Measurements from ENCODE around the gene THBS1. TPM values are rescaled to one million over a fixed set of nuclear protein-coding genes. Genes with fewer than 3 reads are reported as not detected.

The THBS1 gene
- total RNA-seq, 1 experiment from 2014 or later: not detected

DNA sequence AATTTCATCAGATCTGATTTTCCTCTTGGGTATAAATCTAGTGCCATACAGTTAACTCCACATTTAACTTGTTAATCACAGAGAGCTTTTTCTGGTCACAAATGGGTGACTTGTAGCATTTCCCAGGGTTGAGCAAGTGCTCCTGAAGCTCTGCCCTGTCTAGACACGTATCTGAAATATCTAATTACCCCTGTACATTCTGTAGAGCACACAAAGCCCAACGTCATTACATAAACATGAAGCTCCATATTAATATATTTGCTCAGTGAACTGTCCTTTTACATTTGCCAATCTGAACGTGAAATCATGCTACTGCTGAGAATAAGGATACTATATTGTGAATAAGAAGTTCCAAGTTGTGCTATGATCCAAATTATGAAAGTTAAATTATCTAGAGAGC is 49.0 kb downstream of the THBS1 start:
- H3K36me3 ChIP-seq (ENCODE audit: insufficient read depth, low read length): no peaks in the 10 kb centered on the region
- no peaks in the 10 kb centered on the region for H3K9me3 ChIP-seq (ENCODE audit: low read length)
- no peaks in the 10 kb centered on the region for H4K20me1 ChIP-seq (ENCODE audit: insufficient read depth, low read depth, low read length)
- no peak overlapping the region for H3K4me2 ChIP-seq (ENCODE audit: low read depth, low read length, poor library complexity, severe bottlenecking)
- H3K4me1 ChIP-seq (ENCODE audit: low read length): no peaks in the 10 kb centered on the region
- no peaks in the 10 kb centered on the region for H3K27me3 ChIP-seq (ENCODE audit: low read length)
- no peaks in the 10 kb centered on the region for H3K79me2 ChIP-seq (ENCODE audit: low read length)
- H3K27ac ChIP-seq (ENCODE audit: low read length): no peak overlapping the region
- H3K9ac ChIP-seq (ENCODE audit: low read length): no peak overlapping the region
- no peak for DNase-seq
- H2AFZ ChIP-seq (ENCODE audit: low read length): no peak overlapping the region
- H3K4me3 ChIP-seq (ENCODE audit: low read length): no peak overlapping the region
- H3K9me2 ChIP-seq (replicated peaks; ENCODE audit: insufficient read depth, low read length): no peaks in the 10 kb centered on the region

DNA sequence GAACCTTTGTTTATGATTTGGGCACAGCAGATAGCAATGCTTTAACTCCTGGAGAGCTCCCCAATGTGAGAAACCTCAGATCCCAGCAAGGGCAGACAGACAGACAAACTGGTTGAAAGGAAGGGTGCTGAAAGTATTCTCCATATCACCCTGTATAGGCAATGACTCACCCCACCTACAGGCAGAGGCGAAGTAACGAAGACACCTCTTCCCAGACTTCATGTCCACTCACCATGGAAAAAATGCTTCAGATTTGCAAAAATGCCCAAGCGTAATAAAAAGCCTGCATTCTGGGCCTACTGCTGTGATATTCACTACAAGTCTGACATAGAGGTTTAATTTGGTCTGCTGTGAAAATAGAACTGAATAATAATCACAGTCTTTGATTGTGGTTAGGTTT is 50.5 kb downstream of the THBS1 start:
- Histone ChIP-seq H3K4me1 (ENCODE audit: low read length) (no peaks in the 10 kb centered on the region), H3K9me2 (replicated peaks; ENCODE audit: insufficient read depth, low read length) (no peaks in the 10 kb centered on the region)

DNA sequence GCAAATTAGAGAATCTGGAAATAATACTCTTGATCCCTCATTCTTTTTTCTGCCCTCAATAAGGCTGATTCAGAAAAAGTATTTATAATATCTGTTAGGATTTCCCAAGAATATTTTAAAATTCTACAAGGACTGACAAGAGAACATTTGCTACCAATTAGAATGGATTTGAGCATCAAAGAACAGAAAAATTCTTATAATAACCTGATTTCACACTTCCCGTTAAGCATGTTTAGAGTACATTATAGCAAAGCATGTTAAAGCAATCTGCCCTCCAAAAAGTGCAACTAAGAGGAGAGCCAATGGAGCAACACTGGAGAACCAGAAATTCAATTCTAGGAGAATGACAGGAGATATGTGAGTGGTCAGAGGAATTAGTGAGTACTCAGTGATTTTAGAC is 57.2 kb downstream of the THBS1 start:
- no peak overlapping the region for H3K27ac ChIP-seq (ENCODE audit: low read length)
- DNase-seq: no peak
- no peaks in the 10 kb centered on the region for H3K36me3 ChIP-seq (ENCODE audit: insufficient read depth, low read length)
- H3K9me2 ChIP-seq (replicated peaks; ENCODE audit: insufficient read depth, low read length): no peaks in the 10 kb centered on the region
- H3K27me3 ChIP-seq (ENCODE audit: low read length): no peaks in the 10 kb centered on the region
- no peak overlapping the region for H3K9ac ChIP-seq (ENCODE audit: low read length)
- H4K20me1 ChIP-seq (ENCODE audit: insufficient read depth, low read depth, low read length): no peaks in the 10 kb centered on the region
- no peak overlapping the region for H2AFZ ChIP-seq (ENCODE audit: low read length)
- H3K9me3 ChIP-seq (ENCODE audit: low read length): no peaks in the 10 kb centered on the region
- no peak overlapping the region for H3K4me2 ChIP-seq (ENCODE audit: low read depth, low read length, poor library complexity, severe bottlenecking)
- no peak overlapping the region for H3K4me3 ChIP-seq (ENCODE audit: low read length)
- H3K79me2 ChIP-seq (ENCODE audit: low read length): no peaks in the 10 kb centered on the region
- peaks cover 4% of the 10 kb centered on the region; the same call in 1 of the 2 replicates for H3K4me1 ChIP-seq (ENCODE audit: low read length)

More for the DNA sequence above, 50.5 kb downstream of the THBS1 start:
- no peaks in the 10 kb centered on the region for H3K79me2 ChIP-seq (ENCODE audit: low read length)
- H3K36me3 ChIP-seq (ENCODE audit: insufficient read depth, low read length): no peaks in the 10 kb centered on the region
- H3K27ac ChIP-seq (ENCODE audit: low read length): no peak overlapping the region
- H3K9me3 ChIP-seq (ENCODE audit: low read length): no peaks in the 10 kb centered on the region
- no peak overlapping the region for H2AFZ ChIP-seq (ENCODE audit: low read length)
- no peak overlapping the region for H3K9ac ChIP-seq (ENCODE audit: low read length)
- H4K20me1 ChIP-seq (ENCODE audit: insufficient read depth, low read depth, low read length): no peaks in the 10 kb centered on the region
- no peak for DNase-seq
- H3K4me2 ChIP-seq (ENCODE audit: low read depth, low read length, poor library complexity, severe bottlenecking): no peak overlapping the region
- H3K27me3 ChIP-seq (ENCODE audit: low read length): no peaks in the 10 kb centered on the region
- H3K4me3 ChIP-seq (ENCODE audit: low read length): no peak overlapping the region

DNA sequence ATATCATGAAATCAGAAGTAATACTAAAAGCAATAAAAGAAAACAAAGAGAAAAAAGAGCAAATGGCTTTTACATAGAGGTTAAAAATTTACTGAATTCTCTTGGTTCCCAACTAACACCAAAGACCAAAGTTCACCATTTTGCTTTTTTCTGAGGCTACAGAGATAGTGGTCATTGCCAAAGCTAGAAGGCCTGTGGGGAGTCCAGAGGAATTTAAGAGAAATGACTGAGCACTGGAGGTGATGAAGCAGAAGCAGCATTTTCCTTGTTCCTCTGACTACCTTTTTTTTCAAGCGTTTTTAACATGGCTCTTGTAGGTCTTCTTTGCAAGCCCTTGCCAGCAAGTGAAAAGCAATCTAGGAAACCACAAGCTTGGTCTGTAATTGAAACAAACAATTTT is 58.2 kb downstream of the THBS1 start:
- Histone ChIP-seq H3K4me2 (ENCODE audit: low read depth, low read length, poor library complexity, severe bottlenecking) (no peak overlapping the region), H3K36me3 (ENCODE audit: insufficient read depth, low read length) (no peaks in the 10 kb centered on the region), H3K27ac (ENCODE audit: low read length) (no peak overlapping the region), H3K9me3 (ENCODE audit: low read length) (no peaks in the 10 kb centered on the region), H3K9ac (ENCODE audit: low read length) (no peak overlapping the region), H3K9me2 (replicated peaks; ENCODE audit: insufficient read depth, low read length) (no peaks in the 10 kb centered on the region), H3K4me3 (ENCODE audit: low read length) (no peak overlapping the region), H3K4me1 (ENCODE audit: low read length) (peaks cover 4% of the 10 kb centered on the region; the same call in 1 of the 2 replicates), H3K79me2 (ENCODE audit: low read length) (no peaks in the 10 kb centered on the region), H4K20me1 (ENCODE audit: insufficient read depth, low read depth, low read length) (no peaks in the 10 kb centered on the region), H2AFZ (ENCODE audit: low read length) (no peak overlapping the region), H3K27me3 (ENCODE audit: low read length) (no peaks in the 10 kb centered on the region)
- DNase-seq: no peak

DNA sequence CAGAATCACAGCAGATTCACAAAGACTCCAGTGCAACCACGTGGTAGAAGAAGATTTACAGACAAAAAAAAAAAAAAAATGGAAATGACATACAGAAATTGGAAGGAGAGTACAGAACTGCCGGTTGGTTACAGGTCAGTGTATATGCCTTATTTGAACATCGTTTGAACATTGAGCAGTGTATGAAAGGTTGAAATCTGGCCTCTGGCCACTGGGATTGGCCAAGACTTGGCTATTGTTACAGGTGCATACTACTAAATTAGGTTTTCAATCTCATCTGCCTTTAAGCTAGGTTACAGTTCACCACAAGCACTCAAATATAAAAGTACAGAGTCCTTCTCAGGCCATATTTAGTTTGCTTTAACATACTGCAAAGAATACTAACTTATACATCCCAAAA is 59.8 kb downstream of the THBS1 start:
- no peak overlapping the region for H3K4me2 ChIP-seq (ENCODE audit: low read depth, low read length, poor library complexity, severe bottlenecking)
- H3K27me3 ChIP-seq (ENCODE audit: low read length): no peaks in the 10 kb centered on the region
- H3K79me2 ChIP-seq (ENCODE audit: low read length): no peaks in the 10 kb centered on the region
- H3K9me2 ChIP-seq (replicated peaks; ENCODE audit: insufficient read depth, low read length): no peaks in the 10 kb centered on the region
- no peaks in the 10 kb centered on the region for H3K36me3 ChIP-seq (ENCODE audit: insufficient read depth, low read length)
- H3K27ac ChIP-seq (ENCODE audit: low read length): no peak overlapping the region
- peaks cover 4% of the 10 kb centered on the region; the same call in 1 of the 2 replicates for H3K4me1 ChIP-seq (ENCODE audit: low read length)
- no peaks in the 10 kb centered on the region for H4K20me1 ChIP-seq (ENCODE audit: insufficient read depth, low read depth, low read length)
- no peak overlapping the region for H3K4me3 ChIP-seq (ENCODE audit: low read length)
- no peak overlapping the region for H2AFZ ChIP-seq (ENCODE audit: low read length)
- no peak overlapping the region for H3K9ac ChIP-seq (ENCODE audit: low read length)
- H3K9me3 ChIP-seq (ENCODE audit: low read length): no peaks in the 10 kb centered on the region
- no peak for DNase-seq

DNA sequence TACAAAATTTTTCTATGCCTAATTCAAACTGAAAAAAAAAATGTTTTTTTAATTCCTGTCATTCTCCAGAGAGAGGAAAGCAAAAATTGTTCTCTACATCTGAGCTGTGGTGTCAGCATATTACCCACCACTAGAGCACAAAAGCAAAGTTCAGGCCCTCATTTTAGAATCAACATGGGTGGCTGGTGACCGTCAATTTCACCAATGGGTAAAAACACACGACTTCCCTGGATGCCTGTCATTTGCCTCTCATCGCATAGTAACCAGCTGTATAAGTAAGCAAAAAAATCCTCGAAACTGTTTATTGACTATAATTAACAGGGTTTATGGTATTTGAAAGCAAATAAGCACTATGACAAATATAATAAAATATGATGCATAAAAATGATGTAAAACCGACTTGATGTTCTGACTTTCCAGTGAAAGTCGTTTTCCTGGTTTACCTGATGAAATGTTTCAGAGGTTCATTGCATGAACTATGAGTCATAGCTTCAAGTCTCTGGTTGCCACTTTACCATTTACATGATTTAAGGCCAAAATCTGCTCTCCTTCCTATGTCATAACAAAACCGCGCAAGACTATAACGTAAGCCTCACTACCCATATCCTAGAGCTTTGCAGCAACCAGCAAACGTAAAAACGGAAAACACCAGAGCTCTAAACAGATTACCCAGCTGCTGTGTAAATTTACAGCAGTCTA is 60.5 kb downstream of the THBS1 start:
- no peaks in the 10 kb centered on the region for H3K9me3 ChIP-seq (ENCODE audit: low read length)
- H3K4me2 ChIP-seq (ENCODE audit: low read depth, low read length, poor library complexity, severe bottlenecking): no peak overlapping the region
- no peaks in the 10 kb centered on the region for H3K9me2 ChIP-seq (replicated peaks; ENCODE audit: insufficient read depth, low read length)
- peaks cover 4% of the 10 kb centered on the region; the same call in 1 of the 2 replicates for H3K4me1 ChIP-seq (ENCODE audit: low read length)
- H3K4me3 ChIP-seq (ENCODE audit: low read length): no peak overlapping the region
- H4K20me1 ChIP-seq (ENCODE audit: insufficient read depth, low read depth, low read length): no peaks in the 10 kb centered on the region
- no peaks in the 10 kb centered on the region for H3K27me3 ChIP-seq (ENCODE audit: low read length)
- no peak overlapping the region for H2AFZ ChIP-seq (ENCODE audit: low read length)
- H3K9ac ChIP-seq (ENCODE audit: low read length): no peak overlapping the region
- no peaks in the 10 kb centered on the region for H3K36me3 ChIP-seq (ENCODE audit: insufficient read depth, low read length)
- H3K27ac ChIP-seq (ENCODE audit: low read length): no peak overlapping the region
- DNase-seq: no peak
- no peaks in the 10 kb centered on the region for H3K79me2 ChIP-seq (ENCODE audit: low read length)

DNA sequence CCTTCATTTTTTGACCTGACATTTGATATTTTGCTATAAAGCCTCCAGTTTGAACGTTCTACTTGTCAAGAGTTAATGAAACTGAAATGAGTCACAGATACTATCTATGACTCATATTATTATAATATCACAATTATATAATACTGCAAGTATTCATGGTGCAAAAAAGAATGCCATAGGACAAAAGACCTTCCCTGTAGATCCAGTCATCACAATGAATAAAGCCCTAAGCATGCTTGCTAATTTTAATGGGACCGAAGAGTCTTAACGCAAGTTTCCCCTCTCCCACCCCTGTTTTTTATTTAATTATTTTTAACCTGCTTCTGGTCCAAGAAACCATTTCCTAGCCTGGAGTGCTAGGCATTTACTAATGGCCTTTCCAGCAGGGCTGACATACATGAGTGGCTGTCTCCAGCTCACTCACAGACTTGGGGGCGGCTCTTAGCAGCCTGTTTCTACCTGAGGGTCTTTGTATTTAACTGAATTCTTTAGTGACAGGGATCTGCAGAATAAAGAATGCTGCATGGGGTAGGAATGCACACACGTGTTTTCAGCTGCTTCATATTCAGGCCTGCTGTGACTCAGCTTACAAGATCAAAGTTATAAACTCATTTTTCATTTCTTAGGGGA is 61.2 kb downstream of the THBS1 start:
- peaks cover 4% of the 10 kb centered on the region; the same call in 1 of the 2 replicates for H3K4me1 ChIP-seq (ENCODE audit: low read length)
- no peaks in the 10 kb centered on the region for H4K20me1 ChIP-seq (ENCODE audit: insufficient read depth, low read depth, low read length)
- H3K4me3 ChIP-seq (ENCODE audit: low read length): no peak overlapping the region
- H3K36me3 ChIP-seq (ENCODE audit: insufficient read depth, low read length): no peaks in the 10 kb centered on the region
- no peaks in the 10 kb centered on the region for H3K9me2 ChIP-seq (replicated peaks; ENCODE audit: insufficient read depth, low read length)
- no peak overlapping the region for H3K4me2 ChIP-seq (ENCODE audit: low read depth, low read length, poor library complexity, severe bottlenecking)
- no peaks in the 10 kb centered on the region for H3K27me3 ChIP-seq (ENCODE audit: low read length)
- no peaks in the 10 kb centered on the region for H3K9me3 ChIP-seq (ENCODE audit: low read length)
- no peaks in the 10 kb centered on the region for H3K79me2 ChIP-seq (ENCODE audit: low read length)
- DNase-seq: no peak
- no peak overlapping the region for H3K27ac ChIP-seq (ENCODE audit: low read length)
- no peak overlapping the region for H2AFZ ChIP-seq (ENCODE audit: low read length)
- H3K9ac ChIP-seq (ENCODE audit: low read length): no peak overlapping the region

DNA sequence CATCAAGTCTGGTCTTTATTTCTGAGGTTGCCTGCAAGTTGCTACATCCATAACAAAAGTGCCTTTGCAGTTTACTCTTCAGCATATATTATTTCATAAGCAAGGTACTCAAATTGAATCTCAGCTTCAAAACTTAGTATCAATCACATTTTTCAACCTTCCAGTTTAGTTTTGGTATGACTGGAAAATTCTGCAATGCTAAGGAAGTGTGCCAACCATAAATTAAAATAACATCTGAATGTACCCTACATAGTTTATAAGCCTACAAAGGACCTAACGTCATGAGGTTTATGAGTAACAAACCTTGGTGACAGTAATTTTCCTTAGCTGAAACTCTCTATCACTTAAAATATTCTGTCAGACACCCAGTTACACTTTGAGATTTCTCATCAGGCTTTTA is 62.8 kb downstream of the THBS1 start:
- Histone ChIP-seq H2AFZ (ENCODE audit: low read length) (no peak overlapping the region), H4K20me1 (ENCODE audit: insufficient read depth, low read depth, low read length) (no peaks in the 10 kb centered on the region), H3K4me1 (ENCODE audit: low read length) (no peaks in the 10 kb centered on the region), H3K9ac (ENCODE audit: low read length) (no peak overlapping the region), H3K27ac (ENCODE audit: low read length) (no peak overlapping the region), H3K4me2 (ENCODE audit: low read depth, low read length, poor library complexity, severe bottlenecking) (no peak overlapping the region), H3K36me3 (ENCODE audit: insufficient read depth, low read length) (no peaks in the 10 kb centered on the region), H3K79me2 (ENCODE audit: low read length) (no peaks in the 10 kb centered on the region), H3K27me3 (ENCODE audit: low read length) (no peaks in the 10 kb centered on the region), H3K9me3 (ENCODE audit: low read length) (no peaks in the 10 kb centered on the region), H3K4me3 (ENCODE audit: low read length) (no peak overlapping the region), H3K9me2 (replicated peaks; ENCODE audit: insufficient read depth, low read length) (no peaks in the 10 kb centered on the region)
- DNase-seq: no peak

Measured in Karpas-422 (cell line).